Activated naive CD4-positive, alpha-beta T cell treated with anti-CD3 and anti-CD28 coated beads, Interleukin-2, amount 10 ng/mL, durations not matched to agents 5 hours and 36 hours (primary cell): ENCODE results near the gene ENPP3. TPM values are rescaled to one million over a fixed set of nuclear protein-coding genes. Genes with fewer than 3 reads are reported as not detected.

ENCODE experiments used
- microRNA-seq: library from miRNA; unstranded; fragments of <30 nt; microRNA quantifications from one replicate; pipeline ENCODE4 v1.2.0, GENCODE V29; 2022; ENCODE audit warnings: borderline microRNAs expressed, borderline replicate concordance
- total RNA-seq, 2 experiments: library from RNA; stranded (reverse); gene quantifications; one replicate each; pipeline ENCODE4 v1.2.3, GENCODE V29; 2021

The ENPP3 gene
- total RNA-seq, result not detected

GRCh38 chr6:131636880-131637792 is at the start of gene ENPP3:
ENPP3 (plus strand) TSS chr6:131637302; CDS start chr6:131637385, 83 bp downstream.

GRCh38 chr6:131627724-131628682 is 9.1 kb upstream of the ENPP3 start, which contains the start of gene MED23:
MED23 (minus strand) TSS chr6:131628242; CDS start chr6:131628049, 193 bp downstream.

GRCh38 chr6:131710917-131711316 is 73.8 kb downstream of the ENPP3 start, which contains the start of gene CTAGE9:
CTAGE9 (minus strand) TSS chr6:131711017; CDS start chr6:131711017, 0 bp downstream.

Small RNA genes lying within 50 kb of the gene (microRNA-seq; reads per million reads assigned to microRNA genes)
- not detected for gene MIR548H5

Other genes with a start within 250 kb of the ENPP3 start
- gene ARG1, start 64.1 kb upstream of the ENPP3 start, total RNA-seq, result not detected
- gene MED23, start 9.1 kb upstream of the ENPP3 start, total RNA-seq, result 10 to 100 TPM; 33.4 to 33.6 TPM
- not detected for gene OR2A4, start 64.1 kb downstream of the ENPP3 start, total RNA-seq
- not detected for gene CTAGE9, start 73.7 kb downstream of the ENPP3 start, total RNA-seq
- gene ENPP1, start 170.7 kb downstream of the ENPP3 start, total RNA-seq, result not detected